Epithelial cell of prostate (primary cell): Measurements from ENCODE around the gene FOXN4.

Experiments
- DNase-seq: peaks from one replicate; pipeline ENCODE4 v3.0.0-alpha.2; 2011; ENCODE audit warnings: low read depth, low spot score
- H3K27ac ChIP-seq: fragments of 450-650 bp; 2 replicates; pipeline ENCODE4 v1.5.1; 2017; ENCODE audit warnings: mild to moderate bottlenecking

Gene FOXN4

DNA sequence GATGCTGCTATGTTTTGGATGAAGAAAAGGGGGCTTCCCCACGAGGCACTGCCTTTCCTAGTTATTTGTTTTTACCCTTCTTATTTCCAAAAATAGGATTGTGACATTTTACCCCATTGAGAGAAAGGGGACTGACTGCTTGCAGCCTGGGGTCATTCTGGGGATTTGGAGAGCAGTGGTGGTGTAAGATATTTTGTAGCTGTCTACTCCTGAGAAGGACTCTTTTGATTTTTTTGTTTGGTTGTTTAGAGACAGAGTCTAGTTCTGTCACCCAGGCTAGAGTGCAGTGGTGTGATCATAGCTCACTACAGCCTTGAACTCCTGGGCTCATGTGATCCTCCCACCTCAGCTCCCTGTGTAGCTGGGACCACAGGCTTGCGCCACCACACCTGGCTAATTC, 78.9 kb downstream of the FOXN4 start:
- no peak for DNase-seq
- H3K27ac ChIP-seq: no peak overlapping the region

DNA sequence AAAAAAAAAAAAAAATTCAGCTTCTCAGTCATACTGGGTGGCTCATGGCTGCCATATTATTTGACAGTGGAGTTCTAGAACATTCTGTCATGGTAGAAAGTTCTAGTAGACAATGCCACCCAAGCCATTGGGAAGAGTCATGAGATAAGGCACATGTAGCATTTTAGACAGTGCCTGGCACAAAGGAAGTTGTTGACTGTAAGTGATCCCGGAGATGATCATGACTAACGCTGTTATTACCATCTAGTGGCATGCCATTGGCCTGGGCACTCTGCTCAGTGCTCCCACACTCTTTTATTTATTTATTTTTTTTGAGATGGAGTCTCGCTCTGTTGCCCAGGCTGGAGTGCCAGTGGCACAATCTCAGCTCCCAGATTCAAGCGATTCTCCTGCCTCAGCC, 80.4 kb downstream of the FOXN4 start:
- no peak for DNase-seq
- H3K27ac ChIP-seq: no peak overlapping the region
